ENCODE measurements around the gene JTB. TPM values are rescaled to one million over a fixed set of nuclear protein-coding genes. Genes with fewer than 3 reads are reported as not detected.
"Not testable (repeated sequence)": the region's sequence is repeated elsewhere in the genome, so short reads cannot be mapped to it uniquely, and the experiment has no call there.

The JTB gene
- total RNA-seq, 2 experiments from 2014 or later: 124 to 178 TPM

DNA sequence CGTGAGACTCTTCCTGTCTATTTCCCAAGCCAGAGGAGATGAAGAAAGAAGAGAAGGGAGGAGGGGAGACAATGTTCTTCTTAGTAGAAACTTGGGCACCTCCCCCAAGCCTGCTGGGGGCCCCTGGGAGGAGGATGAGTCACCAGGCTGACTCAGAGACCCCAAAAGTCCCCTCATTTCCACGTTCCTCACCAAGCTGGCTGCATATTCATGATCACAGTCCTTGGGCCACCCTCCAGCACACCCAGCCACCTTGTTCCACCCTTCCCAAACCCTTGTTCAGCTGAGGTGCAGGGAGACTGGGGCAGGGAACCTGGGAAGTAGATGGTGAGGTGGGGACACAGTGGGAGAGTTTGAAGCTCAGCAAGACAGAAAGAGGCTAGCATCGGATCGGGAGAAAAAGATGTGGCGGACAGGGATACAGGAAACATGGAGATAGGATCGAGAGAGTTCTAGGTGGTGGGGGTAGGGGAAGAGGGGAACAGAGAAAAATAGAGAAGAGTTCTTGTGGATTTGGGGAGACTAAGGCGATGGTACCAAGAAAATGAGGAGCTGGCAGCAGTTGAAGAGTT lies 8.0 kb upstream of the JTB start:
- Histone ChIP-seq H3K4me1 (ENCODE audit: insufficient read depth, low read length, poor library complexity, severe bottlenecking) (peaks cover 37% of the 10 kb centered on the region), H3K36me3 (ENCODE audit: insufficient read depth, low read length) (no peaks in the 10 kb centered on the region), H3K79me2 (ENCODE audit: insufficient read depth, low read depth, low read length) (no peaks in the 10 kb centered on the region), H3K27ac (ENCODE audit: low read depth, low read length, poor library complexity, severe bottlenecking) (no peak overlapping the region), H3K9me3 (ENCODE audit: low read length) (no peaks in the 10 kb centered on the region), H3K9me2 (ENCODE audit: insufficient read depth, low read length) (no peaks in the 10 kb centered on the region), H4K20me1 (ENCODE audit: insufficient read depth, low read length) (no peaks in the 10 kb centered on the region), H2AFZ (ENCODE audit: low read length) (peak overlapping the region; percentile 98; the same call in 1 of the 2 replicates), H3K4me2 (ENCODE audit: low read length) (no peak overlapping the region; the same call in 1 of the 2 replicates), H3K4me3 (ENCODE audit: low read depth, low read length, poor library complexity, severe bottlenecking) (no peak overlapping the region)
- TF ChIP-seq CTCF (conservative IDR thresholded peaks at IDR 0.05; ENCODE audit: low read length) (no peak), EZH2phosphoT487 (IDR thresholded peaks at IDR 0.05; ENCODE audit: borderline replicate concordance, low read depth, low read length) (no peak)
- ChIA-PET CTCF (ENCODE audit: unreplicated experiment) (interaction anchor here (0.8 kb wide), 1 partner anchor 187 kb away, joined by 3 read pairs; no protein-coding TSS in a partner anchor), POLR2A (interaction anchor here (1.0 to 1.8 kb wide), 3 partner anchors 8 to 22 kb away, joined by 4 to 5 read pairs (median 5); partner anchors contain the start of genes JTB and SLC39A1)
- DNase-seq (ENCODE audit: low spot score): no peak
- intact Hi-C loops (cut with micrococcal nuclease; ENCODE audit: unreplicated experiment): loop anchor here (10.0 kb wide), 1 partner anchor 471 kb away; no protein-coding TSS in a partner anchor
- no TSS peak for BruUV-seq (replicated peaks)

DNA sequence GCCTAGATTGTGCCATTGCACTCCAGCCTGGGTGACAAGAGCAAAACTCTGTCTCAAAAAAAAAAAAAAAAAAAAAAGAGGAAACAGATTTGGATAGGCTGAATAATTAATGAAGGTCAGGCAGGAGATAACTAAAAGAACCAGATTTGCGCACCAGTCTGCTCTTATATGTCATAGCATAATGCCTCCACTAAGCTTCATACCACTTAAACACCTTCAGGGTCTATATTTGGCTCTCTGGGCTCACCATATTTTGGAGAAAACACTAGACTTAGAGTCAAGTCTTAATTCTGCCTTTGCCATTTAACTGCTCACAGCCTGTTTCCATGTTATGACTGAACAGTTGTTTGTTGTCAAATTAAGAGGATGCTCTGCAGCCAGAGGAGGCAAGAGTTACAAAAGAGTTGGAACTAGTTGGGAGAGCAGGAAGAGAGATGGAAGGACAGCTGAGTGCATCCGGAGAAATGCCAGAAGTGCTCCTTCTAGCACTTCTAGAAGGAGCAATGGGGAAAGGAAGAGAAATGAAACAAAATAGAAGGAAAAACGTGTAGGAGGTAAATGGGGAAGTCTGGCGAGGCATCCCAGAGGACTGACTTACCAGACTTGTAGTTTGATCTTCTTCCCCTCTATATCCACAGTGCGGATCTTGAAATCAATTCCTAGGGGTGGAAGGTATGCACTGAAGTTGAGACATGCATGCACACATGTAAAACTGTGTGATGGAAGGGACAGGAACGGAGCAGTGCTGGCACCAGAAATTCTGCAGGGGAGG lies 6.8 kb upstream of the JTB start:
- POLR2A ChIA-PET: interaction anchor here (0.6 to 1.0 kb wide), 3 partner anchors 21 to 175 kb away, joined by 3 to 5 read pairs (median 3); partner anchors contain the start of gene SLC39A1
- DNase-seq (ENCODE audit: low spot score): no peak
- intact Hi-C loops (cut with micrococcal nuclease; ENCODE audit: unreplicated experiment): loop anchor here (10.0 kb wide), 1 partner anchor 470 kb away; no protein-coding TSS in a partner anchor

DNA sequence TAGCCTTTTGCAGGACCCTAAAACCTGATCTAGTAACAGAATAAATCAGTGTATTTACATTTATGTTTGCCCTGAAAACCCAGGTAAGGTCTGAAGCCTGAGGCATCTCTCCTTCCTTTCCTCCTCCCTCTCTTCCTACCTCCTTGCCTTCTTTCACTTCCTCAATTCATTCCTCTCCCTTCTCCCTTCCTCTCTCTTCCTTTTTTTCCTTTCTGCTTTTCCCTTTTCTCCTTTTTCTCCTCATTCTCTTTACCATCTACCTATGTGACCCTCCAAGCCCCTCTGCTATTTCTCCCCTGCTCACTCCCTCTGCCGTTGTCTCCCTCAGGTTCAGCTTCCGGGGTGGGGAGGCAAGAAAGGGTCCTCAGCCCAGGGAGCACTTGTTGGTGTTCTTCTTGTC lies 4.3 kb upstream of the JTB start:
- CTCF ChIA-PET (ENCODE audit: unreplicated experiment); H4K20me1 ChIP-seq (ENCODE audit: insufficient read depth, low read length); H3K36me3 ChIP-seq (ENCODE audit: insufficient read depth, low read length); H3K27ac ChIP-seq (ENCODE audit: low read depth, low read length, poor library complexity, severe bottlenecking); H3K4me2 ChIP-seq (ENCODE audit: low read length); H2AFZ ChIP-seq (ENCODE audit: low read length); DNase-seq (ENCODE audit: low spot score); BruUV-seq (replicated peaks); H3K4me3 ChIP-seq (ENCODE audit: low read depth, low read length, poor library complexity, severe bottlenecking); H3K9me2 ChIP-seq (ENCODE audit: insufficient read depth, low read length); H3K9me3 ChIP-seq (ENCODE audit: low read length); POLR2A ChIA-PET: not testable (repeated sequence)
- intact Hi-C loops (cut with micrococcal nuclease; ENCODE audit: unreplicated experiment): loop anchor here (10.0 kb wide), 1 partner anchor 467 kb away; no protein-coding TSS in a partner anchor
- H3K79me2 ChIP-seq (ENCODE audit: insufficient read depth, low read depth, low read length): peaks cover 20% of the 10 kb centered on the region
- peaks cover 32% of the 10 kb centered on the region for H3K4me1 ChIP-seq (ENCODE audit: insufficient read depth, low read length, poor library complexity, severe bottlenecking)

More for the DNA sequence above, 6.8 kb upstream of the JTB start:
- BruUV-seq (replicated peaks): no TSS peak
- H3K4me1 ChIP-seq (ENCODE audit: insufficient read depth, low read length, poor library complexity, severe bottlenecking): peaks cover 31% of the 10 kb centered on the region
- no peak overlapping the region for H3K4me3 ChIP-seq (ENCODE audit: low read depth, low read length, poor library complexity, severe bottlenecking)
- H2AFZ ChIP-seq (ENCODE audit: low read length): peak overlapping the region; percentile 98; the same call in 1 of the 2 replicates
- no peak overlapping the region for H3K27ac ChIP-seq (ENCODE audit: low read depth, low read length, poor library complexity, severe bottlenecking)
- CTCF ChIA-PET (ENCODE audit: unreplicated experiment): no interaction called here
- no peaks in the 10 kb centered on the region for H3K9me3 ChIP-seq (ENCODE audit: low read length)
- H3K79me2 ChIP-seq (ENCODE audit: insufficient read depth, low read depth, low read length): peaks cover under 1% of the 10 kb centered on the region; the same call in 1 of the 2 replicates
- H4K20me1 ChIP-seq (ENCODE audit: insufficient read depth, low read length): no peaks in the 10 kb centered on the region
- H3K9me2 ChIP-seq (ENCODE audit: insufficient read depth, low read length): no peaks in the 10 kb centered on the region
- no peaks in the 10 kb centered on the region for H3K36me3 ChIP-seq (ENCODE audit: insufficient read depth, low read length)
- peak overlapping the region; percentile 4; the same call in 1 of the 2 replicates for H3K4me2 ChIP-seq (ENCODE audit: low read length)
- TF ChIP-seq CTCF (conservative IDR thresholded peaks at IDR 0.05; ENCODE audit: low read length) (no peak), EZH2phosphoT487 (IDR thresholded peaks at IDR 0.05; ENCODE audit: borderline replicate concordance, low read depth, low read length) (no peak)

DNA sequence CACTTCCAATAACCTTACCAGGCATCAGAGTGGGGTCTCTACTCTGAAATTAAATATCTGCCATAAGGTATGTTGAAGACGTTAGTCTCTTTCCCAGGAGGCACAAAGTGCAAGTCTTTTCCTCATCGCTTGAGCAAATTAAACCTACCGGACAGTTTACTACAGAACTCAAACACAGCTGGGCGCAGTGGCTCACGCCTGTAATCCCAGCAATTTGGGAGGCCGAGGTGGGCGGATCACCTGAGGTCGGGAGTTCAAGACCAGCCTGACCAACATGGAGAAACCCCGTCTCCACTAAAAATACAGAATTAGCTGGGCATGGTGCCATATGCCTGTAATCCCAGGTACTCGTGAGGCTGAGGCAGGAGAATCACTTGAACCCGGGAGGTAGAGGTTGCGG lies 1.6 kb upstream of the JTB start:
- intact Hi-C loops (cut with micrococcal nuclease; ENCODE audit: unreplicated experiment); H3K27ac ChIP-seq (ENCODE audit: low read depth, low read length, poor library complexity, severe bottlenecking); BruUV-seq (replicated peaks); DNase-seq (ENCODE audit: low spot score); H3K9me2 ChIP-seq (ENCODE audit: insufficient read depth, low read length); H2AFZ ChIP-seq (ENCODE audit: low read length); H4K20me1 ChIP-seq (ENCODE audit: insufficient read depth, low read length); H3K9me3 ChIP-seq (ENCODE audit: low read length): not testable (repeated sequence)
- peaks cover 22% of the 10 kb centered on the region for H3K4me1 ChIP-seq (ENCODE audit: insufficient read depth, low read length, poor library complexity, severe bottlenecking)
- POLR2A ChIA-PET: interaction anchor here (0.6 to 5.1 kb wide), 6 partner anchors 12 to 155 kb away, joined by 4 to 54 read pairs (median 5); partner anchors contain the start of genes CREB3L4, RPS27 and SLC39A1
- CTCF ChIA-PET (ENCODE audit: unreplicated experiment): interaction anchor here (1.7 kb wide), 1 partner anchor 8 kb away, joined by 6 read pairs; the partner anchor contains the start of gene RAB13
- peaks cover 37% of the 10 kb centered on the region for H3K79me2 ChIP-seq (ENCODE audit: insufficient read depth, low read depth, low read length)
- H3K36me3 ChIP-seq (ENCODE audit: insufficient read depth, low read length): peaks cover 22% of the 10 kb centered on the region
- peak overlapping the region; percentile 86 for H3K4me3 ChIP-seq (ENCODE audit: low read depth, low read length, poor library complexity, severe bottlenecking)
- H3K4me2 ChIP-seq (ENCODE audit: low read length): peak overlapping the region; percentile 82

Measured in OCI-LY7 (cell line).